Psoas muscle (tissue), 8 donors: ENCODE data around the gene PLXNA4. TPM values are rescaled to one million over a fixed set of nuclear protein-coding genes. Genes with fewer than 3 reads are reported as not detected.

Experiments
- ATAC-seq, 4 donors: fragments of 200-7000 bp; cut with Tn5 transposase; one replicate each; pipeline ENCODE4 v1.9.1; 2020; ENCODE audit warnings: moderate library complexity in 3 of 4, mild to moderate bottlenecking in 2 of 4
- DNase-seq, 2 donors: peaks; one replicate each; pipeline ENCODE4 v3.0.0-alpha.2; 2020
- H3K27ac ChIP-seq: fragments of 200-600 bp; one replicate; pipeline ENCODE4 v1.8.0; 2022
- H3K27me3 ChIP-seq, 3 donors: fragments of 200-600 bp in 1 of 3; one replicate each; pipeline versions ENCODE4 v1.6.1 to v1.8.0; 2013 to 2022; ENCODE audit warnings: low read length in 2 of 3, mild to moderate bottlenecking in 2 of 3, moderate library complexity in 1 of 3; ENCODE audit not compliant: insufficient read depth in 3 of 3
- H3K36me3 ChIP-seq, 2 donors: fragments of 200-600 bp in 1 of 2; one replicate each; pipeline versions ENCODE4 v1.6.1 to v1.8.0; 2013 to 2022; ENCODE audit warnings: low read depth in 1 of 2, mild to moderate bottlenecking in 1 of 2, moderate library complexity in 1 of 2; ENCODE audit not compliant: insufficient read depth in 1 of 2
- H3K4me1 ChIP-seq: fragments of 200-600 bp; one replicate; pipeline ENCODE4 v1.8.0; 2022
- H3K4me3 ChIP-seq: fragments of 200-600 bp; one replicate; pipeline ENCODE4 v1.8.0; 2022; ENCODE audit warnings: mild to moderate bottlenecking
- H3K9me3 ChIP-seq: fragments of 200-600 bp; one replicate; pipeline ENCODE4 v1.8.0; 2022
- CTCF ChIP-seq: fragments of 200-600 bp; IDR thresholded peaks from one replicate; pipeline ENCODE4 v1.8.0; 2022; ENCODE audit warnings: antibody characterized with exemption
- WGBS, 3 donors: extraction: QIAGEN DNeasy Blood & Tissue Kit; methylation state at CpG; one replicate each; pipeline versions ENCODE4 v1.1.6 to v1.1.7; 2013; 5-methylcytosine and 5-hydroxymethylcytosine counted together
- intact Hi-C, 2 donors: fragments of 100-400 bp; cut with DNase I; formaldehyde crosslinking; loops; one replicate each; pipeline versions ENCODE4 v1.11.0 to v1.14.2; 2022
- polyA plus RNA-seq, 3 donors: library from polyadenylated mRNA; stranded (reverse); fragments of 200-250 nt; gene quantifications; one replicate each; pipeline ENCODE4 v1.2.3, GENCODE V29; 2013
- total RNA-seq, 4 donors: library from RNA; stranded (reverse); fragmentation: NEBNext Ultra II Directional in 2 of 4; extraction: Animal tissue kit (Norgen Biotek cat#: 25700) in 2 of 4; gene quantifications; one replicate each; pipeline versions ENCODE4 v1.2.1 to v1.2.4, GENCODE V29; 2021 to 2023
- donor health status: healthy with polysubstance abuse.
- donor health status: DM: no; HTN: no; CAD: no; lungs with moderate emphysema.
- donor health status: Bipolar disorder and iron deficiency.
- donor health status: healthy.
- donor health status: DM: yes; HTN: yes; CAD: no.
- donor health status: DM: no; HTN: no; CAD: no.
- donor health status: DM: no; HTN: no; CAD: no.
- donor health status: DM: yes; HTN: yes; CAD: no.

The PLXNA4 gene
- total and polyA plus RNA-seq, 7 donors = 0.15 to 2.5 (median 0.88) TPM

GRCh38 chr7:132347858-132348257 is 228.4 kb downstream of the PLXNA4 start:
- H3K9me3 ChIP-seq = no peaks in the 10 kb centered on the region
- no peak overlapping the region for H3K27ac ChIP-seq
- H3K4me1 ChIP-seq = peaks cover 4% of the 10 kb centered on the region
- no peak overlapping the region for H3K4me3 ChIP-seq
- intact Hi-C loops = no loop called here
- no peaks in the 10 kb centered on the region for H3K27me3 ChIP-seq
- WGBS, 3 donors = 64 to 90% (median 84%) methylated on average over 3 of the region's 3 CpGs
- no peak for DNase-seq
- no peak for ATAC-seq
- H3K36me3 ChIP-seq = no peaks in the 10 kb centered on the region
- TF ChIP-seq CTCF = no peak

GRCh38 chr7:132347123-132347522 is 229.1 kb downstream of the PLXNA4 start:
- TF ChIP-seq CTCF = no peak
- no peak overlapping the region for H3K4me3 ChIP-seq
- intact Hi-C loops = no loop called here
- ATAC-seq (no peak), DNase-seq (no peak)
- no peaks in the 10 kb centered on the region for H3K9me3 ChIP-seq
- H3K36me3 ChIP-seq = no peaks in the 10 kb centered on the region
- H3K4me1 ChIP-seq = peaks cover 4% of the 10 kb centered on the region
- 90 to 93% (median 90%) methylated on average over 7 of the region's 7 CpGs for WGBS, 3 donors
- no peaks in the 10 kb centered on the region for H3K27me3 ChIP-seq
- no peak overlapping the region for H3K27ac ChIP-seq

- no peak for DNase-seq
- no peaks in the 10 kb centered on the region for H3K36me3 ChIP-seq
- 29 to 49% (median 35%) methylated on average over 6 of the region's 6 CpGs for WGBS, 3 donors
- no peak for ATAC-seq
- no peaks in the 10 kb centered on the region for H3K27me3 ChIP-seq
- H3K4me1 ChIP-seq = peaks cover 4% of the 10 kb centered on the region
- H3K9me3 ChIP-seq = no peaks in the 10 kb centered on the region
- TF ChIP-seq CTCF = no peak
- H3K27ac ChIP-seq = no peak overlapping the region
- intact Hi-C loops = no loop called here
- no peak overlapping the region for H3K4me3 ChIP-seq
Measured at GRCh38 chr7:132345543-132346129, 230.6 kb downstream of the PLXNA4 start.

- Histone ChIP-seq H3K27ac (no peak overlapping the region), H3K4me1 (peaks cover 4% of the 10 kb centered on the region), H3K4me3 (no peak overlapping the region), H3K36me3 (no peaks in the 10 kb centered on the region), H3K27me3 (no peaks in the 10 kb centered on the region), H3K9me3 (no peaks in the 10 kb centered on the region)
- 73 to 81% (median 80%) methylated on average over 5 of the region's 5 CpGs for WGBS, 3 donors
- ATAC-seq = no peak
- intact Hi-C loops = no loop called here
- no peak for DNase-seq
- TF ChIP-seq CTCF = no peak
Measured at GRCh38 chr7:132345030-132345429, 231.2 kb downstream of the PLXNA4 start.

- DNase-seq (no peak), ATAC-seq (peak in 3 of 4 donors; percentile 54 to 78 (median 62))
- Histone ChIP-seq H3K9me3 (no peaks in the 10 kb centered on the region), H3K4me3 (no peak overlapping the region), H3K27me3 (no peaks in the 10 kb centered on the region), H3K4me1 (no peaks in the 10 kb centered on the region), H3K27ac (no peak overlapping the region), H3K36me3 (no peaks in the 10 kb centered on the region)
- intact Hi-C loops = no loop called here
- WGBS, 3 donors = 46 to 65% (median 49%) methylated on average over 1 of the region's 1 CpG
- TF ChIP-seq CTCF = no peak
Measured at GRCh38 chr7:132343199-132343598, 233.1 kb downstream of the PLXNA4 start.
